Stomach (tissue), 9 donors: ENCODE results near the gene SIGLEC11. TPM values are rescaled to one million over a fixed set of nuclear protein-coding genes. Genes with fewer than 3 reads are reported as not detected.

ENCODE experiments used
- DNase-seq, 2 donors: peaks; one replicate each; pipeline versions ENCODE4 v3.0.0 to v3.0.0-alpha.2; 2013 to 2019
- H3K27ac ChIP-seq, 5 donors: fragments of 200-600 bp in 4 of 5; sonication (generic) in 4 of 5; one replicate each; pipeline ENCODE4 v1.5.1; 2013 to 2019; ENCODE audit warnings: mild to moderate bottlenecking in 1 of 5, moderate library complexity in 1 of 5
- H3K27me3 ChIP-seq, 3 donors: fragments of 200-600 bp; sonication (generic); one replicate each; pipeline ENCODE4 v1.5.1; 2017 to 2019; ENCODE audit warnings: mixed run types in 1 of 3
- H3K36me3 ChIP-seq, 4 donors: fragments of 200-600 bp; sonication (generic); 1 replicate in 3 of 4; 2 replicates in 1 of 4; pipeline ENCODE4 v1.5.1; 2016 to 2019
- H3K4me1 ChIP-seq, 4 donors: fragments of 200-600 bp; sonication (generic); one replicate each; pipeline ENCODE4 v1.5.1; 2016 to 2019
- H3K4me3 ChIP-seq, 4 donors: fragments of 200-600 bp; sonication (generic) in 3 of 4; one replicate each; pipeline ENCODE4 v1.5.1; 2016 to 2019; ENCODE audit warnings: mild to moderate bottlenecking in 1 of 4
- H3K9me3 ChIP-seq, 4 donors: fragments of 200-600 bp; sonication (generic); one replicate each; pipeline ENCODE4 v1.5.1; 2016 to 2019
- EP300 ChIP-seq: sonication (generic); formaldehyde crosslinking; IDR thresholded peaks from one replicate; pipeline ENCODE4 v1.6.1; 2017; ENCODE audit warnings: antibody characterized with exemption
- POLR2A ChIP-seq, 4 donors: fragments of 450-650 bp; IDR thresholded peaks; one replicate each; pipeline ENCODE4 v1.6.1; 2016; ENCODE audit warnings: antibody characterized with exemption in 4 of 4, control low read depth in 2 of 4, mild to moderate bottlenecking in 1 of 4, moderate library complexity in 1 of 4
- POLR2AphosphoS5 ChIP-seq, 3 donors: sonication (generic); formaldehyde crosslinking; IDR thresholded peaks; one replicate each; pipeline ENCODE4 v1.6.1; 2016; ENCODE audit warnings: antibody characterized with exemption in 3 of 3
- WGBS, 5 donors: extraction: QIAGEN DNeasy Blood & Tissue Kit in 3 of 5; methylation state at CpG; one replicate each; pipeline versions ENCODE4 v1.1.5 to v1.1.7; 2013 to 2018; 5-methylcytosine and 5-hydroxymethylcytosine counted together
- intact Hi-C: fragments of 100-400 bp; cut with DNase I; formaldehyde crosslinking; loops from one replicate; pipeline ENCODE4 v1.15.1; 2023; ENCODE audit warnings: low total_unique reads
- polyA plus RNA-seq, 3 donors: library from polyadenylated mRNA; stranded (reverse); fragments of 200-250 nt; gene quantifications; one replicate each; pipeline ENCODE4 v1.2.3, GENCODE V29; 2013
- total RNA-seq, 5 donors: library from RNA; depleted of rRNA; stranded (reverse); fragments of >200 nt; gene quantifications; one replicate each; pipeline versions ENCODE4 v1.1.0 to v1.2.3, GENCODE V29; 2014 to 2016
- TF ChIP-seq, protein P1 (sequence below), 7 experiments: fragments of 450-650 bp in 4 of 7; fragments of 200-600 bp in 3 of 7; sonication (generic) in 3 of 7; IDR thresholded peaks; one replicate each; pipeline ENCODE4 v1.5.1; 2016 to 2019; ENCODE audit warnings: antibody characterized with exemption in 7 of 7, control low read depth in 2 of 7, mild to moderate bottlenecking in 1 of 7
- donor health status: healthy with polysubstance abuse.
- donor health status: Bipolar disorder and iron deficiency.
- donor health status: healthy.

Gene SIGLEC11
- total and polyA plus RNA-seq, 8 donors: 0.29 to 103 (median 34.6) TPM

- no peak for DNase-seq
- H3K27ac ChIP-seq: no peak overlapping the region
- WGBS, 5 donors: 96 to 97% (median 97%) methylated on average over 36 to 37 of the region's 37 CpGs
Observed at GRCh38 chr19:49908480-49909420, 52.2 kb downstream of the SIGLEC11 start.

GRCh38 chr19:49907745-49908446 is 53.1 kb downstream of the SIGLEC11 start:
- H3K36me3 ChIP-seq: peaks cover 23 to 61% (median 54%) of the 10 kb centered on the region in 4 donors
- no peak overlapping the region for H3K27ac ChIP-seq
- WGBS, 5 donors: 90 to 96% (median 94%) methylated on average over 23 of the region's 23 CpGs
- intact Hi-C loops: no loop called here
- peaks cover 0 to 14% (median 6%) of the 10 kb centered on the region in 4 donors for H3K4me1 ChIP-seq
- no peak overlapping the region for H3K4me3 ChIP-seq
- DNase-seq: no peak
- no peak for TF ChIP-seq POLR2A (IDR thresholded peaks at IDR 0.05)
- TF ChIP-seq EP300: no peak
- TF ChIP-seq, protein P1, sequence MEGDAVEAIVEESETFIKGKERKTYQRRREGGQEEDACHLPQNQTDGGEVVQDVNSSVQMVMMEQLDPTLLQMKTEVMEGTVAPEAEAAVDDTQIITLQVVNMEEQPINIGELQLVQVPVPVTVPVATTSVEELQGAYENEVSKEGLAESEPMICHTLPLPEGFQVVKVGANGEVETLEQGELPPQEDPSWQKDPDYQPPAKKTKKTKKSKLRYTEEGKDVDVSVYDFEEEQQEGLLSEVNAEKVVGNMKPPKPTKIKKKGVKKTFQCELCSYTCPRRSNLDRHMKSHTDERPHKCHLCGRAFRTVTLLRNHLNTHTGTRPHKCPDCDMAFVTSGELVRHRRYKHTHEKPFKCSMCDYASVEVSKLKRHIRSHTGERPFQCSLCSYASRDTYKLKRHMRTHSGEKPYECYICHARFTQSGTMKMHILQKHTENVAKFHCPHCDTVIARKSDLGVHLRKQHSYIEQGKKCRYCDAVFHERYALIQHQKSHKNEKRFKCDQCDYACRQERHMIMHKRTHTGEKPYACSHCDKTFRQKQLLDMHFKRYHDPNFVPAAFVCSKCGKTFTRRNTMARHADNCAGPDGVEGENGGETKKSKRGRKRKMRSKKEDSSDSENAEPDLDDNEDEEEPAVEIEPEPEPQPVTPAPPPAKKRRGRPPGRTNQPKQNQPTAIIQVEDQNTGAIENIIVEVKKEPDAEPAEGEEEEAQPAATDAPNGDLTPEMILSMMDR (IDR thresholded peaks at IDR 0.05): no peak
- TF ChIP-seq POLR2AphosphoS5 (IDR thresholded peaks at IDR 0.05): no peak
- no peaks in the 10 kb centered on the region for H3K27me3 ChIP-seq
- no peaks in the 10 kb centered on the region for H3K9me3 ChIP-seq

More at GRCh38 chr19:49908480-49909420, 52.2 kb downstream of the SIGLEC11 start:
- Histone ChIP-seq H3K9me3 (no peaks in the 10 kb centered on the region), H3K36me3 (peaks cover 23 to 69% (median 62%) of the 10 kb centered on the region in 4 donors), H3K4me1 (peaks cover 0 to 14% (median 6%) of the 10 kb centered on the region in 4 donors), H3K27me3 (no peaks in the 10 kb centered on the region), H3K4me3 (no peak overlapping the region)
- TF ChIP-seq EP300 (no peak), POLR2A (IDR thresholded peaks at IDR 0.05) (no peak), POLR2AphosphoS5 (IDR thresholded peaks at IDR 0.05) (no peak)
- TF ChIP-seq, protein P1 (IDR thresholded peaks at IDR 0.05): no peak
- intact Hi-C loops: no loop called here

- intact Hi-C loops: no loop called here
- Histone ChIP-seq H3K9me3 (no peaks in the 10 kb centered on the region), H3K27me3 (no peaks in the 10 kb centered on the region), H3K36me3 (peaks cover 23 to 53% (median 47%) of the 10 kb centered on the region in 4 donors), H3K4me1 (peaks cover 0 to 14% (median 6%) of the 10 kb centered on the region in 4 donors), H3K27ac (no peak overlapping the region), H3K4me3 (no peak overlapping the region)
- DNase-seq: no peak
- 91 to 95% (median 94%) methylated on average over 16 of the region's 16 CpGs for WGBS, 5 donors
- TF ChIP-seq, protein P1 (IDR thresholded peaks at IDR 0.05): no peak
- no peak for TF ChIP-seq POLR2AphosphoS5 (IDR thresholded peaks at IDR 0.05)
- TF ChIP-seq POLR2A (IDR thresholded peaks at IDR 0.05): no peak
- TF ChIP-seq EP300: no peak
Observed at GRCh38 chr19:49906879-49907564, 54.0 kb downstream of the SIGLEC11 start.

DNA sequence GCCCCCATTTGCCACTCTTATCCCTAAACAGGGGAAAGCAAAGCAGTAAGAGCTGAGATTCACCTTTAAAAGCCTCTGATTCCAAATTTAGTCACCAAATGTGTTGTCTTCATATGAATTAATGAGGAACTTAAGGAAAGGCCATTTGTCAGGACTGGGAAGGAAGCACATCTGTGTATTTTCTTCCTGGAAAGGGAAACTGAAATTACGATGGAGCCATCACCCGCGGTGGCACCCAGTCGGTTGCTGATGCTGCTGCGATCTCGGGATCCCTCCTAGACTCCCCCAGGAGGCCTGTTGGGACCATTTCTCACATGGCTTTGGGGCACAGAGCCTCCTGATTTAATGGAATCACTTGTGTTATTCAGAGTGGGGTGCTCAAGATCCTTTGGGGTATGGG is 56.8 kb downstream of the SIGLEC11 start:
- no peak overlapping the region for H3K4me3 ChIP-seq
- H3K27me3 ChIP-seq: no peaks in the 10 kb centered on the region
- no peak overlapping the region for H3K27ac ChIP-seq
- no peaks in the 10 kb centered on the region for H3K4me1 ChIP-seq
- TF ChIP-seq EP300 (no peak), POLR2A (IDR thresholded peaks at IDR 0.05) (no peak), POLR2AphosphoS5 (IDR thresholded peaks at IDR 0.05) (no peak)
- TF ChIP-seq, protein P1 (IDR thresholded peaks at IDR 0.05): no peak
- DNase-seq: no peak
- H3K36me3 ChIP-seq: peaks cover 20 to 36% (median 33%) of the 10 kb centered on the region in 4 donors
- no peaks in the 10 kb centered on the region for H3K9me3 ChIP-seq
- 51 to 73% (median 63%) methylated on average over 6 of the region's 6 CpGs for WGBS, 5 donors
- intact Hi-C loops: no loop called here
